K562 (cell line): ENCODE data around the gene DACT3. TPM values are rescaled to one million over a fixed set of nuclear protein-coding genes. Genes with fewer than 3 reads are reported as not detected.

Source experiments
- CBFA2T2 ChIP-seq: fragments of 450-650 bp; conservative IDR thresholded peaks from 2 replicates; pipeline ENCODE4 v1.6.1; 2017; ENCODE audit warnings: mild to moderate bottlenecking
- EGR1 ChIP-seq: fragments of 450-650 bp; conservative IDR thresholded peaks from 2 replicates; pipeline ENCODE4 v1.6.1; 2017; ENCODE audit warnings: mild to moderate bottlenecking
- HOMEZ ChIP-seq: fragments of 250-450 bp; sonication (Bioruptor Pico); IDR thresholded peaks from 2 replicates; pipeline ENCODE4 v1.4.0; 2020; ENCODE audit warnings: mild to moderate bottlenecking, moderate library complexity
- KAT7 ChIP-seq: sonication (generic); formaldehyde crosslinking; IDR thresholded peaks from 2 replicates; pipeline ENCODE4 v1.8.0; 2022; ENCODE audit warnings: missing genetic modification reagents, mild to moderate bottlenecking, borderline replicate concordance
- LEF1 ChIP-seq: fragments of 450-650 bp; IDR thresholded peaks from 2 replicates; pipeline ENCODE4 v1.6.1; 2016; ENCODE audit warnings: mild to moderate bottlenecking
- MCM5 ChIP-seq: fragments of 450-650 bp; IDR thresholded peaks from 2 replicates; pipeline ENCODE4 v1.6.1; 2016; ENCODE audit warnings: low read depth
- MYC ChIP-seq, 2 experiments: fragments of 250-450 bp in 1 of 2; sonication (Bioruptor Pico) in 1 of 2; IDR thresholded peaks; 2 replicates each; pipeline versions ENCODE4 v1.5.1 to v1.6.1; 2012 to 2021; ENCODE audit warnings: low read depth in 2 of 2, borderline replicate concordance in 1 of 2, improper control_type of control experiment in 1 of 2, low read length in 1 of 2, mild to moderate bottlenecking in 1 of 2, moderate library complexity in 1 of 2
- NFIC ChIP-seq: fragments of 450-650 bp; IDR thresholded peaks from 2 replicates; pipeline ENCODE4 v1.6.1; 2017; ENCODE audit warnings: mild to moderate bottlenecking, inconsistent platforms
- NFYB ChIP-seq: IDR thresholded peaks from 2 replicates; pipeline ENCODE4 v1.6.1; 2011; ENCODE audit warnings: mild to moderate bottlenecking, moderate library complexity; ENCODE audit not compliant: insufficient read length; ENCODE audit errors: extremely low read depth
- NKRF ChIP-seq: fragments of 450-650 bp; IDR thresholded peaks from 2 replicates; pipeline ENCODE4 v1.6.1; 2016; ENCODE audit warnings: borderline replicate concordance
- NR2C1 ChIP-seq, 2 experiments: fragments of 450-650 bp; IDR thresholded peaks; 2 replicates each; pipeline ENCODE4 v1.6.1; 2017; ENCODE audit warnings: mild to moderate bottlenecking in 2 of 2, antibody characterized with exemption in 1 of 2, inconsistent platforms in 1 of 2, missing compliant biosample characterization in 1 of 2, missing genetic modification characterization in 1 of 2
- POLR2AphosphoS5 ChIP-seq: IDR thresholded peaks from 2 replicates; pipeline ENCODE4 v1.6.1; 2011; ENCODE audit warnings: mild to moderate bottlenecking, low read depth, low read length, moderate library complexity; ENCODE audit not compliant: control insufficient read depth, insufficient read depth
- TAF1 ChIP-seq: IDR thresholded peaks from 2 replicates; pipeline ENCODE4 v1.6.1; 2011; ENCODE audit warnings: mild to moderate bottlenecking, low read length, moderate library complexity; ENCODE audit not compliant: insufficient read depth, control insufficient read depth, severe bottlenecking; ENCODE audit errors: extremely low read depth
- TBL1XR1 ChIP-seq, 2 experiments: IDR thresholded peaks; 2 replicates each; pipeline ENCODE4 v1.6.1; 2012; ENCODE audit warnings: improper control_type of control experiment in 2 of 2, low read length in 2 of 2, mild to moderate bottlenecking in 1 of 2
- ZNF77 ChIP-seq: fragments of 250-450 bp; sonication (Bioruptor Pico); IDR thresholded peaks from 2 replicates; pipeline ENCODE4 v1.5.0; 2020
- polyA plus RNA-seq, 8 experiments: library from polyadenylated mRNA; depleted of rRNA in 4 of 8; stranded (reverse) in 5 of 8; unstranded in 3 of 8; fragments of >200 nt; fragmentation: Nextera tagmentation in 2 of 8; fragmentation: Illumina TruSeq in 1 of 8; extraction: Ambion mirVana in 2 of 8; extraction: Trizol in 1 of 8; gene quantifications; 2 replicates each; pipeline versions ENCODE4 v1.2.1 to v1.2.3, GENCODE V29; 2011 to 2014; ENCODE audit warnings: inconsistent platforms in 1 of 8, missing spikeins in 1 of 8
- total RNA-seq, 7 experiments: library from RNA; depleted of rRNA in 6 of 7; stranded (reverse); fragments of >200 nt in 6 of 7; fragmentation: Illumina TruSeq in 2 of 7; extraction: Trizol in 2 of 7; gene quantifications; 2 replicates each; pipeline versions ENCODE4 v1.2.1 to v1.2.3, GENCODE V29; 2011 to 2021; ENCODE audit warnings: low replicate concordance in 1 of 7
- TF ChIP-seq, protein P1 (sequence below), 2 experiments: IDR thresholded peaks; 2 replicates each; pipeline ENCODE4 v1.6.1; 2011; ENCODE audit warnings: borderline replicate concordance in 1 of 2, control low read depth in 1 of 2, low read depth in 1 of 2, low read length in 1 of 2, mild to moderate bottlenecking in 1 of 2, mixed read lengths in 1 of 2, moderate library complexity in 1 of 2; ENCODE audit not compliant: insufficient read depth in 1 of 2, insufficient read length in 1 of 2, poor library complexity in 1 of 2, severe bottlenecking in 1 of 2; ENCODE audit errors: extremely low read depth in 1 of 2
- TF ChIP-seq, protein P2 (sequence below), 2 experiments: fragments of 450-650 bp in 1 of 2; IDR thresholded peaks; 2 replicates each; pipeline ENCODE4 v1.6.1; 2011 to 2017; ENCODE audit warnings: low read depth in 2 of 2, antibody characterized with exemption in 1 of 2, borderline replicate concordance in 1 of 2, low read length in 1 of 2, mild to moderate bottlenecking in 1 of 2, mixed read lengths in 1 of 2; ENCODE audit not compliant: control insufficient read depth in 1 of 2

DACT3 gene
- total and polyA plus RNA-seq, 9 of the 15 experiments (the other 6 are each of a cell fraction or from before 2014, with no cell fraction given), result 0.67 to 6.5 (median 3.5) TPM

GRCh38 chr19:46659151-46660007, 1.6 kb downstream of the DACT3 start (continued):
- TF ChIP-seq, protein P1, sequence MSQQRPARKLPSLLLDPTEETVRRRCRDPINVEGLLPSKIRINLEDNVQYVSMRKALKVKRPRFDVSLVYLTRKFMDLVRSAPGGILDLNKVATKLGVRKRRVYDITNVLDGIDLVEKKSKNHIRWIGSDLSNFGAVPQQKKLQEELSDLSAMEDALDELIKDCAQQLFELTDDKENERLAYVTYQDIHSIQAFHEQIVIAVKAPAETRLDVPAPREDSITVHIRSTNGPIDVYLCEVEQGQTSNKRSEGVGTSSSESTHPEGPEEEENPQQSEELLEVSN (IDR thresholded peaks at IDR 0.05; ENCODE audit: borderline replicate concordance in 1 of 2, extremely low read depth in 1 of 2, insufficient read depth in 1 of 2, insufficient read length in 1 of 2, low read depth in 1 of 2, low read length in 1 of 2, poor library complexity in 1 of 2, severe bottlenecking in 1 of 2), result peak in 1 of 2 experiments; percentile 53
- TF ChIP-seq HOMEZ (no peak), NKRF (peak; percentile 42; the same call in 1 of the 2 replicates), LEF1 (peak; percentile 55; the same call in 1 of the 2 replicates), NFIC (peak; percentile 29; the same call in 1 of the 2 replicates), ZNF77 (CRISPR knock-in tag) (no peak), KAT7 (no peak), POLR2AphosphoS5 (0 out of 2 replicates have a peak, but pooled peaks have one; percentile 30), NR2C1 (IDR thresholded peaks at IDR 0.05) (peak; percentile 30; the same call in 1 of the 2 replicates), NR2C1 (tag; IDR thresholded peaks at IDR 0.05) (no peak), MYC (IDR thresholded peaks at IDR 0.05; ENCODE audit: low read depth, low read length) (peak; percentile 21; the same call in 1 of the 2 replicates), MYC (CRISPR knock-in tag; IDR thresholded peaks at IDR 0.05; ENCODE audit: borderline replicate concordance, low read depth) (no peak), TAF1 (peak; percentile 17), NFYB (no peak), MCM5 (no peak), CBFA2T2 (peak; percentile 55), TBL1XR1 (IDR thresholded peaks at IDR 0.05; ENCODE audit: low read length in 2 of 2) (no peak), EGR1 (peak; percentile 70)
- TF ChIP-seq, protein P2, sequence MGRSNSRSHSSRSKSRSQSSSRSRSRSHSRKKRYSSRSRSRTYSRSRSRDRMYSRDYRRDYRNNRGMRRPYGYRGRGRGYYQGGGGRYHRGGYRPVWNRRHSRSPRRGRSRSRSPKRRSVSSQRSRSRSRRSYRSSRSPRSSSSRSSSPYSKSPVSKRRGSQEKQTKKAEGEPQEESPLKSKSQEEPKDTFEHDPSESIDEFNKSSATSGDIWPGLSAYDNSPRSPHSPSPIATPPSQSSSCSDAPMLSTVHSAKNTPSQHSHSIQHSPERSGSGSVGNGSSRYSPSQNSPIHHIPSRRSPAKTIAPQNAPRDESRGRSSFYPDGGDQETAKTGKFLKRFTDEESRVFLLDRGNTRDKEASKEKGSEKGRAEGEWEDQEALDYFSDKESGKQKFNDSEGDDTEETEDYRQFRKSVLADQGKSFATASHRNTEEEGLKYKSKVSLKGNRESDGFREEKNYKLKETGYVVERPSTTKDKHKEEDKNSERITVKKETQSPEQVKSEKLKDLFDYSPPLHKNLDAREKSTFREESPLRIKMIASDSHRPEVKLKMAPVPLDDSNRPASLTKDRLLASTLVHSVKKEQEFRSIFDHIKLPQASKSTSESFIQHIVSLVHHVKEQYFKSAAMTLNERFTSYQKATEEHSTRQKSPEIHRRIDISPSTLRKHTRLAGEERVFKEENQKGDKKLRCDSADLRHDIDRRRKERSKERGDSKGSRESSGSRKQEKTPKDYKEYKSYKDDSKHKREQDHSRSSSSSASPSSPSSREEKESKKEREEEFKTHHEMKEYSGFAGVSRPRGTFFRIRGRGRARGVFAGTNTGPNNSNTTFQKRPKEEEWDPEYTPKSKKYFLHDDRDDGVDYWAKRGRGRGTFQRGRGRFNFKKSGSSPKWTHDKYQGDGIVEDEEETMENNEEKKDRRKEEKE (IDR thresholded peaks at IDR 0.05; ENCODE audit: borderline replicate concordance in 1 of 2, control insufficient read depth in 1 of 2, low read depth in 2 of 2, low read length in 1 of 2), result no peak
